HT-29 (cell line): ENCODE data around the gene NDRG3. TPM values are rescaled to one million over a fixed set of nuclear protein-coding genes. Genes with fewer than 3 reads are reported as not detected.
"Not testable (repeated sequence)": the region's sequence is repeated elsewhere in the genome, so short reads cannot be mapped to it uniquely, and the experiment has no call there.

Experiments
- DNase-seq: peaks from one replicate; pipeline ENCODE4 v3.0.0-alpha.2; 2015; ENCODE audit warnings: low spot score
- total RNA-seq: library from RNA; depleted of rRNA; stranded (reverse); fragments of >200 nt; shearing (Covaris generic); gene quantifications from 2 replicates; pipeline ENCODE4 v1.2.3, GENCODE V29; 2014

Gene NDRG3
- total RNA-seq, 1 experiment from 2014 or later: 22.8 TPM

GRCh38 chr20:36695467-36695866, 50.4 kb downstream of the NDRG3 start:
- DNase-seq: not testable (repeated sequence)

- no peak for DNase-seq
These were observed 57.3 kb downstream of the NDRG3 start for GRCh38 chr20:36688630-36689029.

GRCh38 chr20:36687850-36688249, 58.0 kb downstream of the NDRG3 start:
- no peak for DNase-seq

- no peak for DNase-seq
These were observed 58.9 kb downstream of the NDRG3 start for GRCh38 chr20:36686944-36687343.

GRCh38 chr20:36686504-36686903, 59.4 kb downstream of the NDRG3 start:
- DNase-seq: no peak

- DNase-seq: no peak
These were observed 61.1 kb downstream of the NDRG3 start for GRCh38 chr20:36684747-36685146.

GRCh38 chr20:36682311-36682710, 63.6 kb downstream of the NDRG3 start:
- no peak for DNase-seq

GRCh38 chr20:36677422-36677771, 68.5 kb downstream of the NDRG3 start:
- DNase-seq: peak; percentile 21

- DNase-seq: no peak
These were observed 69.0 kb downstream of the NDRG3 start for GRCh38 chr20:36676701-36677421.

GRCh38 chr20:36675545-36675944, 70.3 kb downstream of the NDRG3 start:
- DNase-seq: not testable (repeated sequence)

- no peak for DNase-seq
These were observed 72.9 kb downstream of the NDRG3 start for GRCh38 chr20:36672991-36673390.

GRCh38 chr20:36670665-36671357, 75.1 kb downstream of the NDRG3 start:
- DNase-seq: no peak

- DNase-seq: peak; percentile 47
These were observed 79.6 kb downstream of the NDRG3 start for GRCh38 chr20:36666181-36666740.

GRCh38 chr20:36663031-36663430, 82.9 kb downstream of the NDRG3 start:
- no peak for DNase-seq

- DNase-seq: no peak
These were observed 87.6 kb downstream of the NDRG3 start for GRCh38 chr20:36658300-36658699.

- no peak for DNase-seq
These were observed 89.2 kb downstream of the NDRG3 start for GRCh38 chr20:36656733-36657132.

- no peak for DNase-seq
These were observed 90.9 kb downstream of the NDRG3 start for GRCh38 chr20:36655004-36655403.

- no peak for DNase-seq
These were observed 91.4 kb downstream of the NDRG3 start for GRCh38 chr20:36654506-36654905.

- DNase-seq: no peak
These were observed 92.4 kb downstream of the NDRG3 start for GRCh38 chr20:36653456-36653855.

- DNase-seq: no peak
These were observed 98.4 kb downstream of the NDRG3 start for GRCh38 chr20:36647196-36648121.

GRCh38 chr20:36646678-36647077, 99.2 kb downstream of the NDRG3 start:
- no peak for DNase-seq

GRCh38 chr20:36645998-36646397, 99.9 kb downstream of the NDRG3 start, which contains the start of gene SLA2:
TSS of gene SLA2 (minus strand) at chr20:36646196. CDS start at chr20:36641335, 4,861 bp downstream.
- no peak for DNase-seq
